Suprapubic skin (tissue), 3 donors: ENCODE results near the gene DSCAML1.

Experiments used
- CTCF ChIP-seq, 2 donors: fragments of 200-600 bp in 1 of 2; fragments of 450-650 bp in 1 of 2; sonication (generic) in 1 of 2; IDR thresholded peaks; one replicate each; pipeline ENCODE4 v1.5.1; 2016 to 2019; ENCODE audit warnings: antibody characterized with exemption in 2 of 2, mild to moderate bottlenecking in 1 of 2, moderate library complexity in 1 of 2
- POLR2A ChIP-seq, 2 donors: fragments of 450-650 bp; IDR thresholded peaks; one replicate each; pipeline ENCODE4 v1.6.1; 2017; ENCODE audit warnings: antibody characterized with exemption in 2 of 2, mild to moderate bottlenecking in 2 of 2, moderate library complexity in 2 of 2

GRCh38 chr11:117629146-117629545 lies 167.9 kb downstream of the DSCAML1 start:
- TF ChIP-seq CTCF (IDR thresholded peaks at IDR 0.05) = no peak
- no peak for TF ChIP-seq POLR2A (IDR thresholded peaks at IDR 0.05)
